HG02884 (cell line): ENCODE data around the gene SRMS.
"Not testable (repeated sequence)": the region's sequence is repeated elsewhere in the genome, so short reads cannot be mapped to it uniquely, and the experiment has no call there.

Source experiments
- ATAC-seq: cut with Tn5 transposase; IDR thresholded peaks from one replicate; pipeline ENCODE4 v1.9.1; 2021; ENCODE audit warnings: mild to moderate bottlenecking, moderate library complexity; ENCODE audit not compliant: unreplicated experiment

SRMS gene

GRCh38 chr20:63566395-63567135 is 19.0 kb upstream of the SRMS start:
- ATAC-seq: no peak

- ATAC-seq: no peak
Observed at GRCh38 chr20:63565699-63566335, 18.3 kb upstream of the SRMS start.

GRCh38 chr20:63565021-63565698 is 17.6 kb upstream of the SRMS start:
- ATAC-seq: no peak

GRCh38 chr20:63564036-63564810 is 16.7 kb upstream of the SRMS start:
- no peak for ATAC-seq

GRCh38 chr20:63563225-63563935 is 15.8 kb upstream of the SRMS start:
- no peak for ATAC-seq

GRCh38 chr20:63562461-63563224 is 15.1 kb upstream of the SRMS start:
- ATAC-seq: no peak

- no peak for ATAC-seq
Observed at GRCh38 chr20:63561624-63562396, 14.3 kb upstream of the SRMS start.

GRCh38 chr20:63560856-63561609 is 13.5 kb upstream of the SRMS start:
- ATAC-seq: no peak

GRCh38 chr20:63560333-63560805 is 12.8 kb upstream of the SRMS start:
- no peak for ATAC-seq

- not testable (repeated sequence) for ATAC-seq
Observed at GRCh38 chr20:63559485-63560332, 12.2 kb upstream of the SRMS start.

- no peak for ATAC-seq
Observed at GRCh38 chr20:63558804-63559484, 11.4 kb upstream of the SRMS start.

GRCh38 chr20:63557481-63557891 is 9.9 kb upstream of the SRMS start:
- no peak for ATAC-seq

- ATAC-seq: no peak
Observed at GRCh38 chr20:63556873-63557478, 9.4 kb upstream of the SRMS start.

- ATAC-seq: no peak
Observed at GRCh38 chr20:63555661-63556381, 8.3 kb upstream of the SRMS start.

GRCh38 chr20:63554361-63555278 is 7.1 kb upstream of the SRMS start:
- no peak for ATAC-seq
